ENCODE measurements around the gene VEGFC. TPM values are rescaled to one million over a fixed set of nuclear protein-coding genes. Genes with fewer than 3 reads are reported as not detected.

VEGFC gene
- total and polyA plus RNA-seq, 2 donors (not counting 1 experiment from before 2014, with no cell fraction given) = not detected

- no peak overlapping the region for H3K9ac ChIP-seq (ENCODE audit: low read length)
- no peak overlapping the region for H3K27ac Mint-ChIP-seq
- no peaks in the 10 kb centered on the region for H3K36me3 ChIP-seq (replicated peaks in 1 of 2; ENCODE audit: control extremely low read depth in 1 of 2, control insufficient read depth in 1 of 2, extremely low read depth in 1 of 2, insufficient read depth in 2 of 2, low read length in 1 of 2)
- no peak for ATAC-seq (ENCODE audit: low read depth)
- no peak overlapping the region for H3K4me2 ChIP-seq (replicated peaks; ENCODE audit: low read depth, low read length, poor library complexity, severe bottlenecking)
- H3K27ac ChIP-seq (ENCODE audit: low read length in 2 of 2) = no peak overlapping the region
- H2AFZ ChIP-seq (ENCODE audit: insufficient read depth, low read depth, low read length, poor library complexity, severe bottlenecking) = no peak overlapping the region
- H3K4me3 Mint-ChIP-seq = no peak overlapping the region
- no peak overlapping the region for H3K4me3 ChIP-seq (ENCODE audit: control extremely low read depth in 1 of 5, extremely low read depth in 1 of 5, insufficient read depth in 1 of 5, low read depth in 2 of 5, low read length in 4 of 5)
- no peak for TF ChIP-seq EZH2 (IDR thresholded peaks at IDR 0.05; ENCODE audit: borderline replicate concordance, insufficient read depth, low read depth, low read length, poor library complexity, severe bottlenecking)
- no peak for TF ChIP-seq CTCF (IDR thresholded peaks at IDR 0.05)
- no peaks in the 10 kb centered on the region for H3K79me2 ChIP-seq (ENCODE audit: control insufficient read depth, insufficient read depth, low read length)
- H3K4me1 Mint-ChIP-seq = no peaks in the 10 kb centered on the region
- intact Hi-C loops (cut with micrococcal nuclease) = no loop called here
- H4K20me1 ChIP-seq (ENCODE audit: control insufficient read depth, insufficient read depth, low read length, poor library complexity, severe bottlenecking) = no peaks in the 10 kb centered on the region
- H3K9me3 ChIP-seq (ENCODE audit: control extremely low read depth in 1 of 3, control insufficient read depth in 2 of 3, insufficient read depth in 1 of 3, low read length in 2 of 3) = no peaks in the 10 kb centered on the region
- no peaks in the 10 kb centered on the region for H3K9me3 Mint-ChIP-seq (ENCODE audit: insufficient read depth)
- no peaks in the 10 kb centered on the region for H3K4me1 ChIP-seq (ENCODE audit: control insufficient read depth in 2 of 2, insufficient read depth in 2 of 2, low read length in 2 of 2)
- no peaks in the 10 kb centered on the region for H3K27me3 ChIP-seq (replicated peaks in 1 of 4; ENCODE audit: control extremely low read depth in 1 of 4, control insufficient read depth in 3 of 4, insufficient read depth in 4 of 4, low read length in 3 of 4)
- ChIA-PET CTCF (no interaction called here), POLR2A (no interaction called here)
- H3K27me3 Mint-ChIP-seq = no peaks in the 10 kb centered on the region
- DNase-seq = no peak
- WGBS (ENCODE audit: insufficient coverage) = no CpG with 5 or more reads among the region's 5 CpGs
Observed at GRCh38 chr4:176782191-176782590, 10.5 kb downstream of the VEGFC start.

GRCh38 chr4:176781739-176782100 lies 11.0 kb downstream of the VEGFC start:
- Histone ChIP-seq H3K79me2 (ENCODE audit: control insufficient read depth, insufficient read depth, low read length) (no peaks in the 10 kb centered on the region), H2AFZ (ENCODE audit: insufficient read depth, low read depth, low read length, poor library complexity, severe bottlenecking) (no peak overlapping the region), H3K4me3 (ENCODE audit: control extremely low read depth in 1 of 5, extremely low read depth in 1 of 5, insufficient read depth in 1 of 5, low read depth in 2 of 5, low read length in 4 of 5) (no peak overlapping the region), H3K4me1 (ENCODE audit: control insufficient read depth in 2 of 2, insufficient read depth in 2 of 2, low read length in 2 of 2) (no peaks in the 10 kb centered on the region), H3K9ac (ENCODE audit: low read length) (no peak overlapping the region), H3K27ac (ENCODE audit: low read length in 2 of 2) (no peak overlapping the region), H3K9me3 (ENCODE audit: control extremely low read depth in 1 of 3, control insufficient read depth in 2 of 3, insufficient read depth in 1 of 3, low read length in 2 of 3) (no peaks in the 10 kb centered on the region), H3K27me3 (replicated peaks in 1 of 4; ENCODE audit: control extremely low read depth in 1 of 4, control insufficient read depth in 3 of 4, insufficient read depth in 4 of 4, low read length in 3 of 4) (no peaks in the 10 kb centered on the region), H3K36me3 (replicated peaks in 1 of 2; ENCODE audit: control extremely low read depth in 1 of 2, control insufficient read depth in 1 of 2, extremely low read depth in 1 of 2, insufficient read depth in 2 of 2, low read length in 1 of 2) (no peaks in the 10 kb centered on the region), H3K4me2 (replicated peaks; ENCODE audit: low read depth, low read length, poor library complexity, severe bottlenecking) (no peak overlapping the region), H4K20me1 (ENCODE audit: control insufficient read depth, insufficient read depth, low read length, poor library complexity, severe bottlenecking) (no peaks in the 10 kb centered on the region)
- DNase-seq (no peak), ATAC-seq (ENCODE audit: low read depth) (no peak)
- CTCF ChIA-PET = no interaction called here
- WGBS (ENCODE audit: insufficient coverage) = 100% methylated on average over 1 of the region's 4 CpGs
- TF ChIP-seq EZH2 (IDR thresholded peaks at IDR 0.05; ENCODE audit: borderline replicate concordance, insufficient read depth, low read depth, low read length, poor library complexity, severe bottlenecking) (no peak), CTCF (IDR thresholded peaks at IDR 0.05) (no peak)
- no peak overlapping the region for H3K4me3 Mint-ChIP-seq
- intact Hi-C loops (cut with micrococcal nuclease) = no loop called here
- no peaks in the 10 kb centered on the region for H3K4me1 Mint-ChIP-seq
- H3K27me3 Mint-ChIP-seq = no peaks in the 10 kb centered on the region
- no peaks in the 10 kb centered on the region for H3K9me3 Mint-ChIP-seq (ENCODE audit: insufficient read depth)
- POLR2A ChIA-PET = no interaction called here
- H3K27ac Mint-ChIP-seq = no peak overlapping the region

Data from B cell (primary cell).